Measurements from ENCODE around the gene UNC45B.

DNA sequence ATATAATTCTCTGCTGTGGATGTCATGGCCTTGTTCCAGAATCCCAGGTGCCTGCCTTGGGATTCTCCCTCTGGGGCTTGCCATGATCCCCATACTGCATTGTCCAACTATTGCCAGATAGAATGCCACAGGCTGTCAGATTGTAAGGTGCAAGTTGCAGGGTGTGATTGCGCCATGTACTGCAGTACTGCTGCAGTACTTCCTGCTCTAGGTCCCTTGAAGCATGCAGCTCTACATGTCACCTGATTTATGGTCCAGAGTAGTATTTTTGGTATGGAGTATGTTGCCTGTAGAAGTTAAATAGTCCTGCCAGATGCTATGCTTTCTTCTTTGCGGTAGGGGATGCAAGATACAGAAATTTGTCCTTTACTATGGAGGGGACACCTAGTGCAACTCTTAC lies 88.3 kb downstream of the UNC45B start:
- TF ChIP-seq, protein P1, sequence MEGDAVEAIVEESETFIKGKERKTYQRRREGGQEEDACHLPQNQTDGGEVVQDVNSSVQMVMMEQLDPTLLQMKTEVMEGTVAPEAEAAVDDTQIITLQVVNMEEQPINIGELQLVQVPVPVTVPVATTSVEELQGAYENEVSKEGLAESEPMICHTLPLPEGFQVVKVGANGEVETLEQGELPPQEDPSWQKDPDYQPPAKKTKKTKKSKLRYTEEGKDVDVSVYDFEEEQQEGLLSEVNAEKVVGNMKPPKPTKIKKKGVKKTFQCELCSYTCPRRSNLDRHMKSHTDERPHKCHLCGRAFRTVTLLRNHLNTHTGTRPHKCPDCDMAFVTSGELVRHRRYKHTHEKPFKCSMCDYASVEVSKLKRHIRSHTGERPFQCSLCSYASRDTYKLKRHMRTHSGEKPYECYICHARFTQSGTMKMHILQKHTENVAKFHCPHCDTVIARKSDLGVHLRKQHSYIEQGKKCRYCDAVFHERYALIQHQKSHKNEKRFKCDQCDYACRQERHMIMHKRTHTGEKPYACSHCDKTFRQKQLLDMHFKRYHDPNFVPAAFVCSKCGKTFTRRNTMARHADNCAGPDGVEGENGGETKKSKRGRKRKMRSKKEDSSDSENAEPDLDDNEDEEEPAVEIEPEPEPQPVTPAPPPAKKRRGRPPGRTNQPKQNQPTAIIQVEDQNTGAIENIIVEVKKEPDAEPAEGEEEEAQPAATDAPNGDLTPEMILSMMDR (IDR thresholded peaks at IDR 0.05): no peak
- TF ChIP-seq POLR2A (IDR thresholded peaks at IDR 0.05): no peak
- no peak for TF ChIP-seq POLR2AphosphoS5 (IDR thresholded peaks at IDR 0.05)
